PC-3 (cell line): Measurements from ENCODE around the gene DIRAS1. TPM values are rescaled to one million over a fixed set of nuclear protein-coding genes. Genes with fewer than 3 reads are reported as not detected.

ENCODE experiments used
- ATAC-seq: fragments of 200-7000 bp; cut with Tn5 transposase; 2 replicates; pipeline ENCODE4 v1.9.1; 2020; ENCODE audit warnings: mild to moderate bottlenecking, moderate library complexity
- BruUV-seq: library from RNA; stranded (reverse); fragments of 400-500 nt; replicated peaks from 2 replicates; lab custom pipeline; 2021; lab: Mats Ljungman, UMichigan
- CTCF ChIA-PET: fragments of 300-600 bp; sonication (Branson Sonifier 250); formaldehyde crosslinking; loops from one replicate; lab custom pipeline; 2022; ENCODE audit warnings: antibody characterized with exemption; lab: Charles Lee
- POLR2A ChIA-PET: fragments of 300-600 bp; sonication (Branson Sonifier 250); formaldehyde crosslinking; loops from one replicate; lab custom pipeline; 2022; ENCODE audit warnings: antibody characterized with exemption; ENCODE audit not compliant: unreplicated experiment; lab: Charles Lee
- DNase-seq: peaks from one replicate; pipeline ENCODE4 v3.0.0-alpha.2; 2015
- H2AFZ ChIP-seq: fragments of 300-600 bp; sonication (generic); 2 replicates; pipeline ENCODE4 v1.6.0; 2016; ENCODE audit warnings: antibody characterized with exemption, low read length
- H3F3A ChIP-seq: fragments of 300-600 bp; sonication (generic); one replicate; pipeline ENCODE4 v1.6.0; 2017; ENCODE audit warnings: antibody characterized with exemption, low read length, control low read depth, mild to moderate bottlenecking; ENCODE audit not compliant: unreplicated experiment
- H3K27ac ChIP-seq: fragments of 300-600 bp; sonication (generic); 2 replicates; pipeline ENCODE4 v1.5.1; 2016; ENCODE audit warnings: mild to moderate bottlenecking, low read length
- H3K27me3 ChIP-seq: fragments of 300-600 bp; sonication (generic); 2 replicates; pipeline ENCODE4 v1.6.1; 2016; ENCODE audit warnings: low read length, mixed read lengths
- H3K36me3 ChIP-seq: fragments of 300-600 bp; sonication (generic); 2 replicates; pipeline ENCODE4 v1.6.1; 2016; ENCODE audit warnings: low read depth, mixed run types, low read length, mixed read lengths
- H3K4me1 ChIP-seq: fragments of 300-600 bp; sonication (generic); 2 replicates; pipeline ENCODE4 v1.5.1; 2016; ENCODE audit warnings: low read length; ENCODE audit not compliant: insufficient read depth
- H3K4me2 ChIP-seq: fragments of 300-600 bp; sonication (generic); 2 replicates; pipeline ENCODE4 v1.6.0; 2016; ENCODE audit warnings: low read length
- H3K4me3 ChIP-seq: fragments of 300-600 bp; sonication (generic); 2 replicates; pipeline ENCODE4 v1.5.1; 2016; ENCODE audit warnings: mild to moderate bottlenecking, low read length, mixed read lengths
- H3K79me2 ChIP-seq: fragments of 300-600 bp; sonication (generic); 2 replicates; pipeline ENCODE4 v1.6.1; 2017; ENCODE audit warnings: low read length, mixed read lengths
- H3K9ac ChIP-seq: fragments of 300-600 bp; sonication (generic); 2 replicates; pipeline ENCODE4 v1.6.0; 2016; ENCODE audit warnings: mild to moderate bottlenecking, low read length
- H3K9me2 ChIP-seq: fragments of 300-600 bp; sonication (generic); replicated peaks from 2 replicates; pipeline ENCODE4 v1.6.1; 2016; ENCODE audit warnings: mixed run types, low read length, mixed read lengths
- H3K9me3 ChIP-seq: fragments of 300-600 bp; sonication (generic); 2 replicates; pipeline ENCODE4 v1.6.1; 2016; ENCODE audit warnings: low read length, mixed read lengths
- H4K20me1 ChIP-seq: fragments of 300-600 bp; sonication (generic); 2 replicates; pipeline ENCODE4 v1.6.1; 2016; ENCODE audit warnings: low read length, mixed read lengths
- EZH2 ChIP-seq: fragments of 300-600 bp; sonication (generic); IDR thresholded peaks from one replicate; pipeline ENCODE4 v1.6.1; 2017; ENCODE audit warnings: antibody characterized with exemption, mild to moderate bottlenecking, low read length; ENCODE audit not compliant: unreplicated experiment
- EZH2phosphoT487 ChIP-seq: fragments of 300-600 bp; sonication (generic); IDR thresholded peaks from 2 replicates; pipeline ENCODE4 v1.6.1; 2018; ENCODE audit warnings: mild to moderate bottlenecking, antibody characterized with exemption, low read length, borderline replicate concordance
- intact Hi-C: fragments of 100-400 bp; cut with micrococcal nuclease; formaldehyde crosslinking; loops from 2 replicates; pipeline ENCODE4 v1.9.0; 2023
- total RNA-seq: library from RNA; depleted of rRNA; stranded (reverse); fragments of >200 nt; gene quantifications from 2 replicates; pipeline ENCODE4 v1.2.3, GENCODE V29; 2014
- TF ChIP-seq, protein P1 (sequence below): fragments of 300-600 bp; sonication (generic); conservative IDR thresholded peaks from 2 replicates; pipeline ENCODE4 v1.5.1; 2017; ENCODE audit warnings: antibody characterized with exemption, low read depth, mild to moderate bottlenecking, low read length

DIRAS1 gene
- total RNA-seq, 1 experiment from 2014 or later, result 2.0 TPM

GRCh38 chr19:2701361-2702169 is 19.6 kb downstream of the DIRAS1 start:
- ChIA-PET POLR2A (interaction anchor here (0.5 kb wide), 1 partner anchor 32 kb away, joined by 5 read pairs; no protein-coding TSS in a partner anchor), CTCF (no interaction called here)
- no TSS peak for BruUV-seq
- TF ChIP-seq EZH2phosphoT487 (no peak), EZH2 (no peak)
- TF ChIP-seq, protein P1, sequence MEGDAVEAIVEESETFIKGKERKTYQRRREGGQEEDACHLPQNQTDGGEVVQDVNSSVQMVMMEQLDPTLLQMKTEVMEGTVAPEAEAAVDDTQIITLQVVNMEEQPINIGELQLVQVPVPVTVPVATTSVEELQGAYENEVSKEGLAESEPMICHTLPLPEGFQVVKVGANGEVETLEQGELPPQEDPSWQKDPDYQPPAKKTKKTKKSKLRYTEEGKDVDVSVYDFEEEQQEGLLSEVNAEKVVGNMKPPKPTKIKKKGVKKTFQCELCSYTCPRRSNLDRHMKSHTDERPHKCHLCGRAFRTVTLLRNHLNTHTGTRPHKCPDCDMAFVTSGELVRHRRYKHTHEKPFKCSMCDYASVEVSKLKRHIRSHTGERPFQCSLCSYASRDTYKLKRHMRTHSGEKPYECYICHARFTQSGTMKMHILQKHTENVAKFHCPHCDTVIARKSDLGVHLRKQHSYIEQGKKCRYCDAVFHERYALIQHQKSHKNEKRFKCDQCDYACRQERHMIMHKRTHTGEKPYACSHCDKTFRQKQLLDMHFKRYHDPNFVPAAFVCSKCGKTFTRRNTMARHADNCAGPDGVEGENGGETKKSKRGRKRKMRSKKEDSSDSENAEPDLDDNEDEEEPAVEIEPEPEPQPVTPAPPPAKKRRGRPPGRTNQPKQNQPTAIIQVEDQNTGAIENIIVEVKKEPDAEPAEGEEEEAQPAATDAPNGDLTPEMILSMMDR, result no peak
- Histone ChIP-seq H3K9me2 (no peaks in the 10 kb centered on the region), H3K79me2 (no peaks in the 10 kb centered on the region), H3K9ac (no peak overlapping the region), H3K4me2 (peak overlapping the region; percentile 70), H3K4me3 (peak overlapping the region; percentile 62; the same call in 1 of the 2 replicates), H4K20me1 (no peaks in the 10 kb centered on the region), H3F3A (no peaks in the 10 kb centered on the region), H3K36me3 (no peaks in the 10 kb centered on the region), H2AFZ (no peak overlapping the region), H3K9me3 (no peaks in the 10 kb centered on the region), H3K27ac (no peak overlapping the region), H3K4me1 (no peaks in the 10 kb centered on the region), H3K27me3 (no peaks in the 10 kb centered on the region)
- no peak for DNase-seq
- no peak for ATAC-seq
- intact Hi-C loops, result no loop called here

DNA sequence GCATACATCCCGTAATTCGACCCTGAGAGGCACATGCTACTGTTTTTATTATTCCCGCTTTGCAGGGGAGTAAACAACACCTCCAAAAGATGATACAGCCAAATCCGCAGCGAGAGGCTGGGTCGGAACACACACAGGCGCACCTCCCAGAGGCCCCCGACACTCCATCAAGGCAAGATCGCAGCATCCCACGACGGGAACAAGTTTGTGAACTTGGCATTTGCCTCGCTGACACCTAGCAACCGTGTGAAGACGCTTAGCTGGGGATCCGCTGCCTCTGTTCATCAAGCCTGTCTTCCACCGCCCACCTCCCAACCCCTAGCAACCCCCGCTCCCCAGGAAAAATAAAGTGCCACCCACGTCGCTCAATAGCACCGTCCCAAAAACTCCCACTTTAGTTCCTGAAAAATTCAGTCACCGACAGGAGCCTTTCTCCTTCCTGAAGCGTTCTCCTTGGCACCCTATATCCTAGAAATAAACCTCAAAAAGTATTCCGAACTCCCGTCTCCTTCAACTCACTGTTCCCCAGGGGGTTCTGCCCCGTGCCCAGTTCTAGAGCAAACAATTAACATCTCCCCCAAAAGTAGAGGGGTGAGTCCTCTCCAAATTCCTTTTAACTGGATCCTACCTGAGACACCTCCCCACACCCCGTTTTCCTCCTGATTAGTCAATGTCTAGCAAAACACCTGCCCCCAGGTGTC is 20.4 kb downstream of the DIRAS1 start:
- Histone ChIP-seq H3K36me3 (no peaks in the 10 kb centered on the region), H3F3A (no peaks in the 10 kb centered on the region), H3K27ac (no peak overlapping the region), H3K4me3 (no peak overlapping the region), H3K4me1 (no peaks in the 10 kb centered on the region), H3K79me2 (no peaks in the 10 kb centered on the region), H3K9me3 (no peaks in the 10 kb centered on the region), H3K4me2 (no peak overlapping the region), H2AFZ (no peak overlapping the region), H3K9me2 (no peaks in the 10 kb centered on the region), H4K20me1 (no peaks in the 10 kb centered on the region), H3K27me3 (no peaks in the 10 kb centered on the region), H3K9ac (no peak overlapping the region)
- CTCF ChIA-PET, result no interaction called here
- intact Hi-C loops, result no loop called here
- BruUV-seq, result no TSS peak
- ATAC-seq, result no peak
- no peak for TF ChIP-seq EZH2
- TF ChIP-seq EZH2phosphoT487, result no peak
- TF ChIP-seq, protein P1, result no peak
- DNase-seq, result no peak
- POLR2A ChIA-PET, result interaction anchor here (0.5 kb wide), 1 partner anchor 33 kb away, joined by 5 read pairs; no protein-coding TSS in a partner anchor
